ENCODE results near the gene MRPL14. TPM values are rescaled to one million over a fixed set of nuclear protein-coding genes. Genes with fewer than 3 reads are reported as not detected.

MRPL14 gene
- total and polyA plus RNA-seq, 9 of the 15 experiments (the other 6 are each of a cell fraction or from before 2014, with no cell fraction given): 126 to 424 (median 165) TPM

GRCh38 chr6:44128020-44128917, 1.0 kb upstream of the MRPL14 start (continued):
- TF ChIP-seq ZNF140 (CRISPR knock-in tag; IDR thresholded peaks at IDR 0.05): no peak
- no peak for TF ChIP-seq ZC3H8 (IDR thresholded peaks at IDR 0.05)
- TF ChIP-seq ZNF134 (CRISPR knock-in tag; conservative IDR thresholded peaks at IDR 0.05): peak; percentile 63; the same call in 1 of the 2 replicates
- no peak for TF ChIP-seq TCF3 (CRISPR knock-in tag; IDR thresholded peaks at IDR 0.05)
- no peak for TF ChIP-seq ZNF407 (IDR thresholded peaks at IDR 0.05; ENCODE audit: low read depth)
- 0 out of 2 replicates have a peak, but pooled peaks have one; percentile 28 for TF ChIP-seq ATF6 (CRISPR knock-in tag; IDR thresholded peaks at IDR 0.05)
- no peak for TF ChIP-seq SMAD3 (CRISPR knock-in tag; conservative IDR thresholded peaks at IDR 0.05)
- no peak for TF ChIP-seq SNIP1 (IDR thresholded peaks at IDR 0.05; ENCODE audit: low read depth)
- TF ChIP-seq, protein P1, sequence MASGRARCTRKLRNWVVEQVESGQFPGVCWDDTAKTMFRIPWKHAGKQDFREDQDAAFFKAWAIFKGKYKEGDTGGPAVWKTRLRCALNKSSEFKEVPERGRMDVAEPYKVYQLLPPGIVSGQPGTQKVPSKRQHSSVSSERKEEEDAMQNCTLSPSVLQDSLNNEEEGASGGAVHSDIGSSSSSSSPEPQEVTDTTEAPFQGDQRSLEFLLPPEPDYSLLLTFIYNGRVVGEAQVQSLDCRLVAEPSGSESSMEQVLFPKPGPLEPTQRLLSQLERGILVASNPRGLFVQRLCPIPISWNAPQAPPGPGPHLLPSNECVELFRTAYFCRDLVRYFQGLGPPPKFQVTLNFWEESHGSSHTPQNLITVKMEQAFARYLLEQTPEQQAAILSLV (tag; IDR thresholded peaks at IDR 0.05): no peak
- TF ChIP-seq POLR2G (IDR thresholded peaks at IDR 0.05; ENCODE audit: low read depth, low read length): peak; percentile 71
- no peak for TF ChIP-seq ZNF780A (CRISPR knock-in tag; IDR thresholded peaks at IDR 0.05)

All from K562 (cell line).